GM19099 (cell line): ENCODE results near the gene INSIG2.

Source experiments
- POLR2A ChIP-seq: IDR thresholded peaks from 3 replicates; pipeline ENCODE4 v1.6.1; 2011; ENCODE audit warnings: low read depth; ENCODE audit not compliant: insufficient read length; ENCODE audit errors: extremely low read depth

Gene INSIG2

GRCh38 chr2:118130385-118130784 lies 42.1 kb downstream of the INSIG2 start:
- TF ChIP-seq POLR2A, result no peak

DNA sequence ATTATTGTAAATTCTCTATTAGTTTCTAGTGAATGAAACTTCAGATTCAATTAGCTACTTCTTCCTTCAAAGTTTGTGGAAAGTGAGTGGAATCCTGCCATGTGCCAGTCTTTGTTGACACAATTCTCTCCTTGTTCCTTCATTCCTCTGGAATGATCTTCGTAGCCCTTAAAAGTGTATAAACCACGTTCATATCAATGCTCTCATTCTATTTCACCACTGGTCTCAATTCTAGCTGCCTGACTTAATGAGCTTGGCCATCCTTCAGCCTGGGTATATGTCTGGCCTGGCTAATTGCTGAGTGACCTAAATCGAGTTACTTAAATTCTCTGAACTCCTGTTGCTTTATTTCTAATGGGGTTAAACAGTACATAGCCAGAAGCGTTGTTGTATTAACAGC lies 43.5 kb downstream of the INSIG2 start:
- TF ChIP-seq POLR2A, result no peak

GRCh38 chr2:118133916-118134315 lies 45.6 kb downstream of the INSIG2 start:
- TF ChIP-seq POLR2A, result no peak

DNA sequence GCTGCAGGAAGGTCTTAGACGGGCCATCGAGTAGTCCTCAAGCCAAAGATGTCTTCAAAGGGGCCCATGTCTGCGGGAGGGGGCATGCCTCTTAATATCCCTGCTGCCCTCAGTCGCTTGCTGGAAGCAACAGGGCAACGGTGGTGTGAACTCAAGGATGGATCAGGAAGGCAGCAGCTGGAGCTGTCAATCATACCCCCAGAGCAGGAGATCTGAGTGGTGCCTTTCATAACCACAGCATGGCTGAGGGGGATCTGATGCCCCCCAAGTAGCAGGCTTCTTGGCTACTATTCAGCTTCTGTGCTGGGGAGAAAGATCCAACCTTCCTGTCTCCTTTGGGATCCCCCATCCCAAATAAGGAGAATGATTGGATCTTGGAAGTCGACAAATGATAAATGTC lies 46.4 kb downstream of the INSIG2 start:
- no peak for TF ChIP-seq POLR2A

- no peak for TF ChIP-seq POLR2A
Measured at GRCh38 chr2:118145207-118145606, 56.9 kb downstream of the INSIG2 start.

GRCh38 chr2:118145806-118146205 lies 57.5 kb downstream of the INSIG2 start:
- no peak for TF ChIP-seq POLR2A

DNA sequence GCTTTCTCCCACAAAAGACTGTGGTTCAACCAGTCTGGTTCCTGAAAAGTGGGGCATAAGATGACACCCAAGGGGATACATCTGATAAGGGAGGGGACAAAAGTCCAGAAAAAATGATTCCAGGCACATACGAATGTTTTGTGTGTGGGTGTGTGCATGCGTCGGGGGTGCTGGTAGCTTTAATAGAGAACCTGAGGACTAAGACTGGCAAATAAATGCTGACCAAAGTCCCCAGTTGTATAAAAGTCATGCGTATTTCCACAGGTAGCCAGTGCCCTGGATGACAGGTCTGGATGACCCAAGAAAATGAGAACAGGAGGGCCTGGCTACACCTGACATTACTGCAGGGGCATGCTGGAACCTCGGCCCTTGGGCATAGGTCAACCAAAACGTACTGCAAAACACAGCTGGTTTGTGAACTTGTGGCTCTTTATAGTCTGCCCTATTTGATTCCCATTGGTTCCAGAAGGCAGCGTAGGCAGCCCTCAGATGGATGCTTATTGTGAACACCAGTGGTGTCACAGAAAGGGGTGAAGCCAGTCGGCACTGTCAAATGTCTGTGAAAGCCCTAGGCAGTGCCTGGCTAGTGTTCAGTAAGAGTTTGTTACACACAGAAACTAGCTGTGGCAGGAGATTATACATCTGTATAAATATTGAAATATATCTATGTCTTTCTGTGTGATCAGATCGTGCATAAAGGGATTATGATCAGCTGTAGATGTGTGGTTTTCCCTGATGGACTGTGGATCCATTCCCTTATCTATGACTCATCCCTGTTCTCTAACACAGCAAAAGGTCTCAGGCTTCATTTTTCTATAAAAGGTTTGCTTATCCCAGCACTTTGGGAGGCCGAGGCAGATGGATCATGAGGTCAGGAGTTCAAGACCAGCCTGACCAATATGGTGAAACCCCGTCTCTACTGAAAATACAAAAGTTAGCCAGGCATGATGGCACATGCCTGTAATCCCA lies 58.3 kb downstream of the INSIG2 start:
- no peak for TF ChIP-seq POLR2A

- TF ChIP-seq POLR2A, result no peak
Measured at GRCh38 chr2:118148133-118148532, 59.9 kb downstream of the INSIG2 start.

DNA sequence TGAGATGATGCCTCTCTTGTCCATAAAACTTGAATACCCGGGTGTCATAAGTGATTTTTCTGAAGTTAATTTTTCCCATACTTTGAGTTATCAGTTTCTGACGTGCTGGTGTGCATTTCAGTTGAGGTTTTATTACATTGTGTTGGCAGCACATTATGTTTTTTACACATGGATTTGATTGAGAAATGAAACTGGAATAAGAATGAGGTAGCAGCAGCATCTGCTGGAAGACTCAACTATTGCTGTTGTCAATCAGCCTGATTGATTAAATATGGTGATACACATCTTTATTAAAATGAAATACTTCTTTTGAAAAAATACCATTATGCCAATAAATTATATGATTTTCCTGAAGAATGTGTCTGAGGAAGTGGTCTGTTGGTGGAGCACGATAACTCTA lies 60.5 kb downstream of the INSIG2 start:
- no peak for TF ChIP-seq POLR2A

GRCh38 chr2:118150294-118150693 lies 62.0 kb downstream of the INSIG2 start:
- TF ChIP-seq POLR2A, result no peak

- no peak for TF ChIP-seq POLR2A
Measured at GRCh38 chr2:118151831-118152230, 63.6 kb downstream of the INSIG2 start.

DNA sequence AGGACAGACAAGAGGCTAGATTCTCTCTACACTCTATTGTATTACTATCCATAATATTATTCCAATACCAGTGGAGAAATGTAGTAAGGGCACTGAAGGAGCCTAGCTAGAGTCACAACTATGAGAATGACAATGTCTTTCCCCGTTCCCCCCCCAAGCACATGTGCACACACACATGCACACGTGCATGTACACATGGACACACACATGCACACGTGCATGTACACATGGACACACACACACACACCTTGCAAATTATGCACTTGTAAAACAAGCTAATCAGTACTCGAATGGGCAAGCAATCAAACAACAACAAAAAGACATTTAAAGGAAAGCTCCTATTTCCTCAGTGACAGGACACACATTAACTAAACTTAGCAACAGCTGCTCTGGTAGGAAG lies 65.2 kb downstream of the INSIG2 start:
- no peak for TF ChIP-seq POLR2A

GRCh38 chr2:118154176-118154575 lies 65.9 kb downstream of the INSIG2 start:
- TF ChIP-seq POLR2A, result no peak
